SU-DHL-6 (cell line): Measurements from ENCODE around the gene DOCK3.

Experiments
- H2AFZ ChIP-seq: fragments of 200-600 bp; sonication (generic); 2 replicates; pipeline ENCODE4 v1.6.1; 2014; ENCODE audit warnings: low read depth, mild to moderate bottlenecking, moderate library complexity, mixed read lengths, antibody characterized with exemption, low read length; ENCODE audit not compliant: severe bottlenecking
- H3F3A ChIP-seq: fragments of 200-600 bp; shearing (Covaris generic); 2 replicates; pipeline ENCODE4 v1.6.0; 2016; ENCODE audit warnings: antibody characterized with exemption, mild to moderate bottlenecking; ENCODE audit not compliant: insufficient read depth
- H3K27ac ChIP-seq: fragments of 200-600 bp; sonication (generic); 2 replicates; pipeline ENCODE4 v1.5.1; 2016; ENCODE audit warnings: low read depth, mild to moderate bottlenecking, low read length, moderate library complexity, mixed read lengths
- H3K27me3 ChIP-seq: fragments of 200-600 bp; sonication (generic), shearing (Covaris generic); 2 replicates; pipeline ENCODE4 v1.6.0; 2014; ENCODE audit warnings: mild to moderate bottlenecking, low read length
- H3K36me3 ChIP-seq: fragments of 200-600 bp; sonication (generic); 2 replicates; pipeline ENCODE4 v1.6.1; 2014; ENCODE audit warnings: mild to moderate bottlenecking, low read length, mixed read lengths
- H3K4me2 ChIP-seq: fragments of 300-600, 200-600 bp; shearing (Covaris generic), sonication (generic); 2 replicates; pipeline ENCODE4 v1.6.0; 2014; ENCODE audit warnings: low read length, low read depth, mild to moderate bottlenecking; ENCODE audit not compliant: poor library complexity, severe bottlenecking
- H3K4me3 ChIP-seq: fragments of 200-600 bp; sonication (generic); 2 replicates; pipeline ENCODE4 v1.5.1; 2014; ENCODE audit warnings: antibody characterized with exemption, low read length, mild to moderate bottlenecking, mixed read lengths; ENCODE audit not compliant: insufficient read depth, poor library complexity, severe bottlenecking
- H3K79me2 ChIP-seq: fragments of 200-600 bp; sonication (generic); 2 replicates; pipeline ENCODE4 v1.6.1; 2014; ENCODE audit warnings: mild to moderate bottlenecking, low read length, moderate library complexity; ENCODE audit not compliant: insufficient read depth
- H3K9ac ChIP-seq: fragments of 200-600 bp; sonication (generic); 2 replicates; pipeline ENCODE4 v1.7.0; 2014; ENCODE audit warnings: mild to moderate bottlenecking, low read length
- H3K9me2 ChIP-seq: fragments of 200-600 bp; sonication (generic); replicated peaks from 2 replicates; pipeline ENCODE4 v1.6.1; 2014; ENCODE audit warnings: low read length; ENCODE audit not compliant: insufficient read depth
- H3K9me3 ChIP-seq: fragments of 200-600 bp; sonication (generic); 2 replicates; pipeline ENCODE4 v1.6.1; 2014; ENCODE audit warnings: low read length, mixed read lengths; ENCODE audit not compliant: insufficient read depth
- H4K20me1 ChIP-seq: fragments of 200-600 bp; sonication (generic); 2 replicates; pipeline ENCODE4 v1.6.1; 2014; ENCODE audit warnings: low read depth, mild to moderate bottlenecking, antibody characterized with exemption, low read length, moderate library complexity, mixed read lengths
- CTCF ChIP-seq: fragments of 200-600 bp; sonication (generic); IDR thresholded peaks from one replicate; pipeline ENCODE4 v1.5.1; 2017; ENCODE audit warnings: antibody characterized with exemption, mild to moderate bottlenecking, low read length, moderate library complexity; ENCODE audit not compliant: insufficient read depth, poor library complexity, severe bottlenecking
- EZH2phosphoT487 ChIP-seq: fragments of 200-600 bp; sonication (generic), shearing (Covaris generic); conservative IDR thresholded peaks from 2 replicates; pipeline ENCODE4 v1.6.1; 2018; ENCODE audit warnings: mild to moderate bottlenecking, antibody characterized with exemption, low read length, moderate library complexity, mixed read lengths

Gene DOCK3

DNA sequence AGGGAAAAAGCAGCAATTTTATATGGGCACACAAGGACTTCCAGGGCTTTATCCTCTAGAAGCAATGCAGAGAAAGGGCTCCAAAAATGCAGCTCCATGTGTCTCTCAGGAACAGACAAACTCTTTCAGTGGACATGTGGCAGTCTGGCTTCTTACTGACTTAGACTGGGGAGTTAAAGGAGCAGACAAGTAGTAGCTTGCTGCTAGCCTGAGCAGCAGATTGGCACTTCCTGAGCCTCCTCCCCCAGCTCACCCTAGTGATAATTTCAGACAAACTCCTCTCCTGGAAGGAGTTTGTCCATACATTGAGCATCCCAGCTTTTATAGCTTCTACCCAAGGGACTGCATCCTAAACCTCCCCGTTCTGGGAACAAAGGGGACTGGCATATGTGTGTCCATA lies 608.7 kb downstream of the DOCK3 start:
- Histone ChIP-seq H3K36me3 (no peaks in the 10 kb centered on the region), H3K9me2 (no peaks in the 10 kb centered on the region), H3K79me2 (no peaks in the 10 kb centered on the region), H3K27ac (no peak overlapping the region), H3F3A (no peaks in the 10 kb centered on the region), H4K20me1 (no peaks in the 10 kb centered on the region), H2AFZ (no peak overlapping the region), H3K9me3 (no peaks in the 10 kb centered on the region), H3K4me2 (no peak overlapping the region), H3K9ac (no peak overlapping the region), H3K27me3 (peaks cover 2% of the 10 kb centered on the region; the same call in 1 of the 2 replicates), H3K4me3 (no peak overlapping the region)
- TF ChIP-seq CTCF (no peak), EZH2phosphoT487 (no peak)

GRCh38 chr3:51295625-51296024 lies 620.9 kb downstream of the DOCK3 start:
- Histone ChIP-seq H3K36me3 (no peaks in the 10 kb centered on the region), H2AFZ (no peak overlapping the region), H3K9me3 (no peaks in the 10 kb centered on the region), H3K9me2 (no peaks in the 10 kb centered on the region), H3K27me3 (no peaks in the 10 kb centered on the region), H3K79me2 (no peaks in the 10 kb centered on the region), H4K20me1 (no peaks in the 10 kb centered on the region), H3K27ac (no peak overlapping the region), H3F3A (no peaks in the 10 kb centered on the region), H3K4me2 (no peak overlapping the region), H3K9ac (no peak overlapping the region), H3K4me3 (no peak overlapping the region)
- no peak for TF ChIP-seq CTCF
- no peak for TF ChIP-seq EZH2phosphoT487

DNA sequence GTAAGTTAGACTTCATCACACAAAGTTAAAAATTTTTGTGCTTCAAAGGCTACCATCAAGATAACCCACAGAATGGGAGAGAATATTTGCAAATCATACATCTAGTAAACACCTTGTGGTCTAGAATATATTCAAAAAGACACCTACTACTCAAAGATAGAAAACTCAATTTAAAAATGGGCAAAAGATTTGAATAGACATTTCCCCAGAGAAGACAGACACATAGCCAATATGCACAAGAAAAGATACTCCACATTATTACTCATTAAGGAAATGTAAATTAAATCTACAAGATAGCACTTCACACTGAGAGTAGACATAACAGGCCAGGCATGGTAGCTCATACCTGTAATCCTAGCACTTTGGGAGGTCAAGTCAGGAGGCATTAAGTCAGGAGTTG lies 622.6 kb downstream of the DOCK3 start:
- H3K9me2 ChIP-seq: no peaks in the 10 kb centered on the region
- no peaks in the 10 kb centered on the region for H3K27me3 ChIP-seq
- no peak overlapping the region for H3K9ac ChIP-seq
- TF ChIP-seq CTCF (no peak), EZH2phosphoT487 (no peak)
- no peak overlapping the region for H2AFZ ChIP-seq
- H3K9me3 ChIP-seq: no peaks in the 10 kb centered on the region
- no peaks in the 10 kb centered on the region for H3K36me3 ChIP-seq
- H3K4me3 ChIP-seq: no peak overlapping the region
- H3K27ac ChIP-seq: no peak overlapping the region
- H3F3A ChIP-seq: no peaks in the 10 kb centered on the region
- no peaks in the 10 kb centered on the region for H3K79me2 ChIP-seq
- H3K4me2 ChIP-seq: no peak overlapping the region
- no peaks in the 10 kb centered on the region for H4K20me1 ChIP-seq
